GM21529 (cell line): ENCODE results near the gene AFG1L.
"Not testable (repeated sequence)": the region's sequence is repeated elsewhere in the genome, so short reads cannot be mapped to it uniquely, and the experiment has no call there.

Experiments
- ATAC-seq: cut with Tn5 transposase; IDR thresholded peaks from one replicate; pipeline ENCODE4 v1.9.1; 2021; ENCODE audit not compliant: unreplicated experiment

AFG1L gene

DNA sequence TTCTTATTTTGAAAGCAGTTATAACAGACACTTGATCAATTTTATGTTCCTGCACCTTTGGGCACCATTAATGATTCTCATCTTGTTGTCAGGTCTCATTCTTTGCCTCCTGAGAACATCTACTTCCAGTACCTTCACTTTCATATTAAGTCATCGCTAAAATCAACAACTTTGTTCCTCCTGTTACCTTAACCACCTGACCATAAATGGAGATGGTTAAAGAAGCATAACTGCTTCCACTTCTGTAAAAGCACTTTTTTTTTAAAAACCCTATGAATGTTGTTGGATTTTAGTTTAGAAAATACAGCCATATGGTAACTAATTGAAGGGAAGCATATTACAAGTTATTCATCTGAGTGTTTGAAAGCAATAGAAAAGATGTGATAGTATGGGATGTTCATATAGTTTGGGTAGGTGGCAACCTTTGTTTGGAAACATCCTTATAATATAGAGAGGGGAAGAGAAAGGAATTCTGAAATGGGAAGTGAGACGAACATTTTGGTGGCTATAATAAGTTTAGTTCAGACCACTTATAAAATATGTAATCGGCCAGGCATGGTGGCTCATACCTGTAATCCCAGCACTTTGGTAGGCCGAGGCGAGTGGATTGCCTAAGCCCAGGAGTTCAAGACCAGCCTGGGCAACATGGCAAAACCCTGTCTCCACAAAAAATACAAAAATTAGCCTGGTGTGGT, 53.9 kb downstream of the AFG1L start:
- ATAC-seq: peak; percentile 97

DNA sequence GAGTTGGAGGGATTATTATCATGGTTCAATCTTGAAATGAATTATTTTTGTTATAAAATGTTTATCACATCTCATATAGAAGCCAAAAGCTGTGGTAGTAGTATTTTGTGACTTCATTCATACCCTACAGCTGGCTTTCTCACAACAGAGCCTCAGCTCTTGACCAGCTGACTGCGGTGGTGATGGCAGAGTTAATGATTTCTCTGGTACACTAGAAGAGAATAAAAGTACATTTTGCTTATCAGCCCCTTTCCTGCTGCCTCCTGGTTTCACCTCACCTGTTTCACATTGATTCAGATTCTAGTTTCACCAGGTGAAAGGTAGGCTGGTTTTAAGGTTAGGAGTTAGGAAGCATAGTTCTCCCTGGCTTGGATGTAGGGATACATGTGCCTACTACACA, 55.7 kb downstream of the AFG1L start:
- no peak for ATAC-seq

DNA sequence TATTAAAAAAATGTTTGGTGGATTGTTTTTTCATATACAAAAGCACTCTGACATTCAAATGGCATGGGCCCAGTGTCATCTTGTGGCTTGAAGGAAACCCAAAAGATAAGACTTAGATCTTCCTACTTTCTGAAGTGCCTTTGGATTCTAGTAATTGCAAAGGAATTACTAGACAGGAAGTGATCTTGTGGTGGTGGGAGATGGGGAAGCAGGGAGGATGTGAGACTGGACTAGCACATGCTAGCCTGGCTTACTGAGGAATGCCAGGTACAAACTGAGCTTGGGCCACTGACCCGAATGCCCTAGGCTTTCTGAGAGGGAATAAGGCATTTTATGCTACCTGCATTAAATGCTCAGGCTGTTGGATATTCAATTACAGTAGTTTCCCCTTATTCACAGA, 59.0 kb downstream of the AFG1L start:
- no peak for ATAC-seq

DNA sequence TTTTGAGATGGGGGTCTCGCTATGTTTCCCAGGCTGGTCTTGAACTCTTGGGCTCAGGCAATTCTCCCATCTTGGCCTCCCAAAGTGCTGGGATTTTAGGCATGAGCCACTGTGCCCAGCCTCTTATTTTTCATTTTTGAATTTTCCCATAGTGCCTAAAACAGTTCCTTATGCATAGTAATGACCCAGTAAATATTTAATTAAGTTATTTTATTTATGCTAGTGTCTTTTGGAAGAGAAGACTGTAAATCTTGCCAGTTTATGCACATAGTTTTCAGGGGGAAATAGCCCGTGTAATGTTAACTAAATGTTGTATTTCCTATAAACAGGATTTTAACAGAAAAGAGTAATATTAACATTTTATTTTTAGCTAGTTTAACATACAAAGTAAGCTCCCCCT, 60.3 kb downstream of the AFG1L start:
- ATAC-seq: no peak

DNA sequence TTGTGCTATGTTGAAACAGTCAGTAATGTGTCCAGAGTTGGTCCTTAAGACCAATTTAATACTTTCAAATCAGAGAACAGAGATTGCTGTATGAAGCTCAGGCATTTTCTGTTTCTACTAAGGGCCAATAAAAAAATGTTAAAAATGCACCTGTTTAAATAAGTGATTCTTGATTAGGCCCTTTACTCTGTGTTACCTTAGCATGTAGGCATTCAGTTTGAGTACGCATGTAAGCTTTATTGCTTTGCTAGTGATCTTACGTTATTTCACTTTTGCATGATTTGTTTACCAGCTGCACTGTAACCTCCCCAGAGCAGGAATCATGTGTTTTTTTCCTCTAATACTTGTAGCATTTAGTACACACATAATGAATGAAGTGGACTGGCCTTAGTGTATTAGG, 61.0 kb downstream of the AFG1L start:
- no peak for ATAC-seq

DNA sequence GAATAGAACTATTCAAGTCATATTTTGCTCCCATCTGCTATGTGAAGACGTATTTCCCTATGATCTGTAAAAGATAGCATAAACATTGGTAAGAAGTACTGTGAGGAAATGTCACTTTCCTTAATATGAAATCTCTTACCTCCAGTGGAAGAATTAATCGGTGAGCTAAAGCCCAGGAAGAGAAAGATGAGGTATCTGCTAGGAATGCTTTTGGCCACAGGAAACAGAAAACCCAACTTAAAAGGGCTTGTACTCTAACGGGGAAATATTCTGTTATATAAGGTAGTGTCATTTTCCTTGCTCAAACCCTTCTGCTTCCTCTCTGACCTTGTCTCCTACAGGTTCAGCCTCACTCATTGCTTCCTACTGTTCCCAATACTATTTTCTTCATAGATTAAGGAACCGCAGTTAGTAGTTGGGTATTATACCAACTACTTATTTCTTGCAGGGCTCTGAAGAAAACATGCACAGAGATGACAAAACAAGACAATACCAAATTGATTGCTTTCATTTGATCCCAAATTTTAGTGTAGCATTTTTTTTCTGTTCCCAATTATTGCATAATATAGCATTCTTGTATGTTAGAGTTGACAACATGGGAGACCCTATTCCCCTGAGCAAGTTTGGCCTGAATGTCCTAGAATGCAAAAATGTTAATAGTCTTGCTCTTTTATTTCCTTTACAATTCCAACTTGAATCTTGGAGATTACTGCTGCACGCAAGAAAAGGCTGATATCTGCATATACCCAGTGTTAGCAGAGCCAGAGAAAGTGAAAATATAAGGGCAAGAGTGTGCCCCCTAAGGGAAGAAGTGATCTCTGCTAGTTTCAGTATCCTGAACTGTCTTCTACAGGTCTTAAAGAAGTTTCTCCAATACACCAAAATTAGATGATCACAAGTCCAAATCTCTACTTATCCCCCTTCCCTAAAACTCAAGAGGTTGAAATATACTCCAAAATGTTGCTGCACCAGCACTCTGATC, 65.3 kb downstream of the AFG1L start:
- no peak for ATAC-seq

DNA sequence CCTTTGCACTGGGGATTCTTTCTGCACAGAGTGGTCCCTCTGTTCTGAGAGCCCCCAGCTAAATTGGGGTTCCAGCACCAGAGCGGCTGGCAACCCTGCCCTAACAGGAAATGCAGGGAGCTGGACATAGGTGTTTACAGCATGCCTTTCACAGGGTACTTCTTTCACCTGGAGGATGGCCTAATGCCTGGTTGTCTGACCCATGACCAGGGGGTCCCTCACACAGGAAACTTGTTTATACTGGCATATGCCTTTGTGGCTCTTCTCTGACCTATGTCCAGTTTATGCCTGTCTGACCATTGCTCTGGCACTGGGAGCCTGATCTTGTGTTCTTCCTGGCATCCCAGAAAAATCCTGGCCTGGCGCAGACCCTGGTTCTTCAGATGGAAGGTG, 66.1 kb downstream of the AFG1L start:
- ATAC-seq: no peak

DNA sequence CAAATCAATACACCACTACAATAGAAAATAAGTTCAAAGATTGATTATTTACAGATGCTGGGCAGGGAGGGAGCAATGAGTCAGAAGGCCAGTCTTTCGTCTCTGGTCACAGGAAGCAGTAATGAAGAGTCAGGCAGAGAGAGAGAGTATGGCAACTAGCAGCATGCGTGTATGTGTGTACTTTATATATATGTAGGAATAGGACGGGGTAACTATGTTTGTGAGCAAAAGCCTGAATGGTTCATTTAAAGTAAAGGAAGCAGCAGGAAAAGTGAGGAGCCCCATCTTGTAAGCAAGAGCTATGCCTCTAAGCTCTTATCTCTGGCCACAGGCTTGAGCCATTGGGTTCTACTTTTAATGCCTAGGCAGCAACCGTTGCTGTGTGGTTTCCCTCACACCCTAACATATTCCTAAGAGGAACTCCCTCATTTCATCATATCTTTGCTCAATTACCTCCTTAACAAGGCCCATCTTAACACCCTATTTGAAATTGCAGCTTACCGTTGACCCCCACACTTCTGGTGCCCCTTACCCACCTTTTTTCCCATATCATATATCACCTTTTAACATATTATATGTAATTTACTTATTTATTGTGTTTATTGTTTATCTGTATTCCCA, 66.6 kb downstream of the AFG1L start:
- ATAC-seq: no peak

DNA sequence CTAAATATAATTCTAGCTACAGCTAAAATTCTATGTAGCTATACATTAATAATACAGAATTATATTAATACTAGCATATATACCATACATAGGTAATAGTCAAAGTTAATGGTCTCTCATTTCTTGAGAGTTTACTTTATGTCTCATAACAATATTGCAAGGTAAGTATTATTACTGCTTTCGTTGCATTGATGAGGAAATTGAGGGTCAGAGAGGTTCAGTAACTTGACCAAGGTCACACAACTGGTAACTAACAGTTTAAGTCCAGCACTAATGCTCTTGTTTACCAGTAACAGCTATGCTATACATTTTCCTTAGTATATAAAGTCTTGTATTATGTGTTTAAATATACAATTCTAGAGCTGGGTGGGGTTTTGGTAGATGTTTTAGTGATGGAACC, 67.6 kb downstream of the AFG1L start:
- no peak for ATAC-seq

DNA sequence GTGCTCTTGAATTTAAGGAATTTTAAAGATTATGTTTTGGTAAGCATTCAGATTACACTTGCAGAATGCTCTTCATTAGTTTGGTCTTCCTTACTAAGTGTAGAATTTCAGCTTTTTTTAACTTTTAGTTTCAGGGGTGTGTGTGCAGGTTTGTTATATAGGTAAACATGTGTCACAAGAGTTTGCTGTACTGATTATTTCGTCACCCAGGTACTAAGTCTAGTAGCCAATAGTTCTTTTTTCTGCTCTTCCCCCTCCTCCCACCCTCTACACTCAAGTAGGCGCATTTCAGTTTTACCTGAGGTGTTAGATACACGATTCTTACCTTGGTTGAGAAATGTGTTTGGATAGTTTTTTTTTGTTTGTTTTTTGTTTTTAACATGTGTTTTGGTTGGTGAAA, 68.3 kb downstream of the AFG1L start:
- no peak for ATAC-seq

DNA sequence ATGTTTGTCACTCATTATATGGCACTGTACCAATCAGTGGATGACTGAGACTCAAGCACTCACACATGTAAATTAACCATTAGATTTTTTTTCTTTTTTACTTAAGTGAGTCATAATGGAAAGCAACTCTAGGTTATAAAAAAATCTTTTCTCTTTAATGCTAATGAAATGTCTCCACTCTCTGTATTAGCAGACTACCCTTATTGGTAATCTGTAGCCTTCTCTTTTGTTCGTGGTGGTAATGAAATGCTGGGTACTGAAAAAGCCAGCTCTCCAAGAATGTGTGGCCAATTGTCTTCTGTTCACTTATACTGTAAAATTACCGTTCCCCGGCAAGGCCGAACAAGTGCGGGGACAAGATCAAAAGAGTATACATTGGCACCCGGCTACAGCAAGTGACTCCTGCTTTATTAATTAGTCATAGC, 69.0 kb downstream of the AFG1L start:
- ATAC-seq: no peak

DNA sequence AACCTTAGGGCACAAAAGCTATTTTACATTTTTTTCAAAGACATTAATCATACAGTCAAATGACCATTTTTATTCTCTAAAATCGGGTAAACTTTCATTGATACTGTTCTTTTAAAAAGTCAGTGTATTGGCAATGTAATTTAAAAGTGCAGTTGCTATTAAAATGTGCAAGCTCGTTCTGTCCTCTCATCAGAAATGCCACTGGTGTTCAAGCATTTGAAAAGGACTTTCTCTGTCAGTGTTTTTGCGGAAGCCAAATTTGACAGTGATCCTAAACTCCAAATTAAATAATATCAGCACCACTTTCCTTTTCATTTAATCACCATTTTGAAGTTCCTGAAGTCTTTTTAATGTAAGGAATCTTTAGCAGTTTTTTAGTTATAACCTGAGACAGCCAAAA, 69.6 kb downstream of the AFG1L start:
- no peak for ATAC-seq

DNA sequence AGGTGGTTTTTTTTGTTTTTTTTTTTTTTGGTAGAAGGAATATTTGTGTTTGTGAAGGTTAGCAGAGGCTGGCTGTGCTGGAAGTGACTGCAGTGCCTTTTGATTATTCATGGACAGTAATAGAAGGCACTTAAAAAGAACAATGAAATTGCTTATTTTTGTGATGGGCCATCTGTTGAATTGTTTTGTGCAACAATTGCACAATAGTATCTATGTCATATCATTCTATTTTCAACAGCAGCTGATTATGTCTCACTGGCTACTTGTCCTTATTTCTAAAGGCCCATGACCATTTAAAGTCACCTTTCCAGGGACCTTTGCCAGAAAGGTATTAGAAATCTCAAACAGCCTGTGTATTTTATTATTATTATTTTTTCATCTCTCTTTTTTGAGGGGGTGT, 70.6 kb downstream of the AFG1L start:
- ATAC-seq: no peak

DNA sequence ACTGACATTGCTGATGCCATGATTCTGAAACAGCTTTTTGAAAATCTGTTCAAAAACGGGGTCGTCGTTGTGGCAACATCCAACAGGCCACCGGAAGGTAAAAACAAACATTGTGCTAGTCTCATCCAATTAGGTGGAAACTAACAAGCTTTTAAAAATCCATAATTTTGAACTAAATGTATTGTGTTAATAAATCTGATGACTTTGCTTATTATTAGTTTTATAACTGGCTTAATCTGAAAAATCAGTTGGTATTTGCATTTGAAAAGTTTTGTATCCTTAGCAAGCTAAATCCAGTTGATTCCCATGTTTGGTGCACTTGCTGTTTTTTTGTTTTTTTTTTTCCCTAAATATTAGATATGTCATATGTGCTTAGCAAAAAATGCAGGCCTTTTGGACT, 71.4 kb downstream of the AFG1L start:
- ATAC-seq: no peak

DNA sequence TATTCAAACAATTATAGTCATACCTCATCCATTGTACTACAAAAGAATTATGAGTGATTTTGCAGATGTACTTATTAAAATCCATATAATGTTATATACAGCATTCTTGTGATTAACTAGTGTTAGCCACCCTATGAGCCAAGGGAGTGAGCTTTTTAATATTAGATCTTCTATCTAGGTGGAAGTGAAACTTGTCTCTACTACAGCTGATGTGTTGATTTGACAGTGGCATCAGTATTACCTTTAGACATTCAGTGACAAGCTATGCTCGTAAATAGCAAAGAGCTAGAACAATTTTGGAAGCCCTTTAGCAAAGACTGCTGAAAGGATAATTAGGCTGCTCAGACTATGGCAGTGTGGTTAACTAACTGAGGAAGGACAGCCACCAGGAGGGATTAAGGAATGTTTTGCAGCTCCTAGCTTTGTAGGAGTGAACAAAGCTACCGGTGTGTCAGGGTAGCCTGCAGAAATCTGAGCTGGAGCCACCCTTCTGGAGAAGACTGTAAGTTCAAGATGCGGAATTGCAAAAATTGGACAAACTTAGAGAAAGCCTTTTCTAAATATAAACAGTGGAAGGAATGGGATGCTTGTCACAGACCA, 73.7 kb downstream of the AFG1L start:
- no peak for ATAC-seq

DNA sequence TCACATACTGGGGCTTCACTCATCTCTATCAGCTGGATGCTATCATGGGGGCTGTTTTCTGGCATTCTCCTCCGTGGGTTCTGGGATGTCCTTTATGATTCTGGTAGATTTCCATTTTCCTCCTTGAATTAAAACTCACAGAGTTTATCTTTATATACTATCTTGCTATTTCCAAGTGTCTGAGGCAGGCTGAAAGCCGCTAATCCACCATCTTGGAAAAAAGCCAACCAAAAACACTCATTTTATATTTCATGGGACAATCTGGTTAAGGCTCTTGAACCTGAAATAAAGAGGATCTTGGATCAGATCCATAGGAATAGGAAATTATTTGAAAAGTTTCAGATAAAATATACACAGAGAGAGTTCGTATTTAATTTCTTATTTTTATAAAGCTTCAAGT, 86.0 kb downstream of the AFG1L start:
- no peak for ATAC-seq

DNA sequence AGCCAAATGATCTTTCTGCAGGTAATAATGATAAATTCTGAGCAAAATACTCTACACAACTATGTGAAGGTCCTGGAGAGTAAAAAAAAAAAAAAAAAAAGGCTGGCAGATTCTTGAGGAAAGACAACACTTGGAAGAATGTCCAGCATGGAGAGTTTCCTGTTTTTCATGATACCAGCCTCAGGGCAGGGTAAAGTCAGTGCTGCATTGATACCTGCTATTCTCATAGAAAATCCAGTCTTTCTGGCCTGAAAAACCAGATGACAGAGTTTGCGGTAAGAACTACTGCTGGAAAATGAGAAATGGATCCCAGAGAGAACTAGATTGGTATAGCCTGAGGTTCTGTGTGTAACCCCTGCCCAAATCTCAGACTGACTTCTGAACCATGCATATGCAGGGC, 89.1 kb downstream of the AFG1L start:
- no peak for ATAC-seq

DNA sequence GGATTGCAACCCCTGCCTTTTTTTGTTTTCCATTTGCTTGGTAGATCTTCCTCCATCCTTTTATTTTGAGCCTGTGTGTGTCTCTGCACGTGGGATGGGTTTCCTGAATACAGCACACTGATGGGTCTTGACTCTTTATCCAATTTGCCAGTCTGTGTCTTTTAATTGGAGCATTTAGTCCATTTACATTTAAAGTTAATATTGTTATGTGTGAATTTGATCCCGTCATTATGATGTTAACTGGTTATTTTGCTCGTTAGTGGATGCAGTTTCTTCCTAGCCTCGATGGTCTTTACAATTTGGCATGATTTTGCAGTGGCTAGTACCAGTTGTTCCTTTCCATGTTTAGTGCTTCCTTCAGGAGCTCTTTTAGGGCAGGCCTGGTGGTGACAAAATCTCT, 94.3 kb downstream of the AFG1L start:
- ATAC-seq: not testable (repeated sequence)

DNA sequence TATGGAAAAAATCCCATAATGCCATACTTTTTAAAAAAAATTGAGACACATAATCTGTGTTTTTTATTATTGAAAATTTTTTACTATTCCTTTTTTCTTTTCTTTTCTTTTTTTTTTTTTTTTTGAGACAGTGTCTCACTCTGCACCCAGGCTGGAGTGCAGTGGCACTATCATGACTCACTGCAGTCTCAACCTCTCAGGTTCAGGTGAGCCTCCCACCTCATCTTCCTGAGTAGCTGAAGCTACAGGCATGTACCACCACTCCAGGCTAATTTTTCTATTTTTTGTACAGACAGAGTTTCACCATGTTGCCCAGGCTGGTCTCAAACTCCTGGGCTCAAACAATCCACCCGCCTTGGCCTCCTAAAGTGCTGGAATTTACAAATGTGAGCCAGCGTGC, 100.4 kb downstream of the AFG1L start:
- ATAC-seq: no peak

DNA sequence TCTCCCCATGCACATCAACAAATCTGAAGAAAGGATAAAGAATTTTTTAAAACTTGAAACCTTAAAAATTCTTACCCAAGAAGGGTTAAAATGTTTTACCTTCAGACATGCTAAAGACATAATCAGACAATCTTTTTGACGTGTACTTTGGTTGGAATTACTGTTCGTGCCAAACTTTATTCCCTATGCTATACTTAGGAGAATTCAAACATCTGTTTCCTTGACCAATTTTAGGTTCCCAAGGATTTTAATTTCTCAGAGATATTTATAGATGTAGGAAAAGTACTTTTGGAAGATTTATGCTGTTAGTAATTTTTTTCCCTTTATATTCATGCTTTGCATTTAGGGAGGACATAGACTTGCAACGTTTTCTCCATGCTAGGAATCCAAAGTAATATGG, 108.4 kb downstream of the AFG1L start:
- ATAC-seq: no peak

DNA sequence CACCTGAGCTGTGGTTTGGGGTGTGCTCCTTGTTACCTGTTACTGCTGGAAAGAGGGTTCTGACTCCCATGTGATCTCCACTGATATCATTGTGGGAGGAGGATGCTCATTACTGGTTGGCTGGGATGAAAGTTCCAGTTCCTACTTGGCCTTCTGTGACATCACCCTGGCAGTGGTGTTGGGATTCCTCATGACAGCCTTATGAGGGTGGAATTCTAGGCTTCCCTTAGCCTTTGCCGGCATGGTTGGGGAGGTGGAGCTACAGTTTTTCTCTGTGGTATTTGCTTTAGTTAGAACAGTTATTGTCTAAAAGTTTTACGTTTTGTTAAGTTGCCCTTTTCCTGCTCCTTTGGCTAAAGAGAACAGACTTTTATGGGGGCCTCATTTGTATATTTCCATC, 112.1 kb downstream of the AFG1L start:
- no peak for ATAC-seq
